Measurements from ENCODE around the gene ABCC8. TPM values are rescaled to one million over a fixed set of nuclear protein-coding genes. Genes with fewer than 3 reads are reported as not detected.

Gene ABCC8
- polyA plus RNA-seq, 2 of the 4 experiments (the other 2 are of a cell fraction): 1.1 to 2.0 TPM

GRCh38 chr11:17507773-17508172, 31.1 kb upstream of the ABCC8 start:
- no peak overlapping the region for H3K27ac ChIP-seq
- DNase-seq (ENCODE audit: low read depth in 1 of 2, low spot score in 1 of 2) (no peak), FAIRE-seq (no peak), ATAC-seq (no peak)
- H3K4me2 ChIP-seq: no peak overlapping the region
- H3K4me1 ChIP-seq: peaks cover 7% of the 10 kb centered on the region; the same call in 2 of the 3 replicates
- no peaks in the 10 kb centered on the region for H3K9me3 ChIP-seq
- H3K4me3 ChIP-seq: no peak overlapping the region
- ChIA-PET CTCF (interaction anchor here (1.0 to 45.8 kb wide), 8 partner anchors 13 to 278 kb away, joined by 3 to 1119 read pairs (median 22); partner anchors contain the start of gene KCNJ11), POLR2A (no interaction called here)
- TF ChIP-seq EHF (CRISPR knock-in tag; IDR thresholded peaks at IDR 0.05): no peak
- no peak for TF ChIP-seq HMGXB4 (CRISPR knock-in tag; IDR thresholded peaks at IDR 0.05; ENCODE audit: borderline replicate concordance)
- no peak for TF ChIP-seq MYC (IDR thresholded peaks at IDR 0.05; ENCODE audit: borderline replicate concordance, low read length)
- TF ChIP-seq CHD4 (IDR thresholded peaks at IDR 0.05; ENCODE audit: borderline replicate concordance): no peak
- no peak for TF ChIP-seq EP300 (IDR thresholded peaks at IDR 0.05)
- no peak for TF ChIP-seq ZSCAN20 (CRISPR knock-in tag; IDR thresholded peaks at IDR 0.05)
- no peak for TF ChIP-seq USF2 (IDR thresholded peaks at IDR 0.05)
- no peak for TF ChIP-seq CBX8 (IDR thresholded peaks at IDR 0.05)
- TF ChIP-seq HOXA7 (CRISPR knock-in tag; IDR thresholded peaks at IDR 0.05): no peak
- TF ChIP-seq HEYL (CRISPR knock-in tag; IDR thresholded peaks at IDR 0.05): no peak
- TF ChIP-seq, protein P1, sequence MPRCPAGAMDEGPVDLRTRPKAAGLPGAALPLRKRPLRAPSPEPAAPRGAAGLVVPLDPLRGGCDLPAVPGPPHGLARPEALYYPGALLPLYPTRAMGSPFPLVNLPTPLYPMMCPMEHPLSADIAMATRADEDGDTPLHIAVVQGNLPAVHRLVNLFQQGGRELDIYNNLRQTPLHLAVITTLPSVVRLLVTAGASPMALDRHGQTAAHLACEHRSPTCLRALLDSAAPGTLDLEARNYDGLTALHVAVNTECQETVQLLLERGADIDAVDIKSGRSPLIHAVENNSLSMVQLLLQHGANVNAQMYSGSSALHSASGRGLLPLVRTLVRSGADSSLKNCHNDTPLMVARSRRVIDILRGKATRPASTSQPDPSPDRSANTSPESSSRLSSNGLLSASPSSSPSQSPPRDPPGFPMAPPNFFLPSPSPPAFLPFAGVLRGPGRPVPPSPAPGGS (IDR thresholded peaks at IDR 0.05): no peak
- no peak for TF ChIP-seq REST (IDR thresholded peaks at IDR 0.05)
- no peak for TF ChIP-seq CEBPB (IDR thresholded peaks at IDR 0.05)
- TF ChIP-seq FOSB (CRISPR knock-in tag; IDR thresholded peaks at IDR 0.05): no peak
- no peak for TF ChIP-seq JUN (IDR thresholded peaks at IDR 0.05)
- no peak for TF ChIP-seq RARB (CRISPR knock-in tag; IDR thresholded peaks at IDR 0.05)
- TF ChIP-seq ZC3H11A (IDR thresholded peaks at IDR 0.05): no peak
- no peak for TF ChIP-seq TFCP2L1 (CRISPR knock-in tag; IDR thresholded peaks at IDR 0.05)
- no peak for TF ChIP-seq RNF2 (IDR thresholded peaks at IDR 0.05; ENCODE audit: borderline replicate concordance, low read depth)
- 91% methylated on average over 2 of the region's 2 CpGs for WGBS (ENCODE audit: missing lambda C conversion rate)

- H3K4me3 ChIP-seq: no peak overlapping the region
- 34% methylated on average over 3 of the region's 3 CpGs for WGBS (ENCODE audit: missing lambda C conversion rate)
- no peak for DNase-seq (ENCODE audit: low read depth in 1 of 2, low spot score in 1 of 2)
- no peak for FAIRE-seq
- H3K4me1 ChIP-seq: peaks cover 7% of the 10 kb centered on the region; the same call in 2 of the 3 replicates
- no peak overlapping the region for H3K4me2 ChIP-seq
- no peak overlapping the region for H3K27ac ChIP-seq
- ATAC-seq: no peak
- H3K9me3 ChIP-seq: no peaks in the 10 kb centered on the region
- POLR2A ChIA-PET: no interaction called here
- CTCF ChIA-PET: interaction anchor here (1.2 to 45.8 kb wide), 8 partner anchors 13 to 277 kb away, joined by 3 to 1119 read pairs (median 42); partner anchors contain the start of gene KCNJ11
- TF ChIP-seq FOSB (CRISPR knock-in tag; IDR thresholded peaks at IDR 0.05): no peak
- no peak for TF ChIP-seq TFCP2L1 (CRISPR knock-in tag; IDR thresholded peaks at IDR 0.05)
- no peak for TF ChIP-seq HMGXB4 (CRISPR knock-in tag; IDR thresholded peaks at IDR 0.05; ENCODE audit: borderline replicate concordance)
- TF ChIP-seq HES2 (IDR thresholded peaks at IDR 0.05): no peak
- TF ChIP-seq KDM5A (IDR thresholded peaks at IDR 0.05): no peak
- TF ChIP-seq HDAC2 (IDR thresholded peaks at IDR 0.05): no peak
- no peak for TF ChIP-seq NFE2L2 (conservative IDR thresholded peaks at IDR 0.05; ENCODE audit: low read length)
- no peak for TF ChIP-seq MAZ (IDR thresholded peaks at IDR 0.05; ENCODE audit: borderline replicate concordance, low read depth, low read length)
- TF ChIP-seq RAD21 (conservative IDR thresholded peaks at IDR 0.05 in 1 of 2, IDR thresholded peaks at IDR 0.05 in 1 of 2): no peak
- no peak for TF ChIP-seq JUN (IDR thresholded peaks at IDR 0.05)
- TF ChIP-seq ZC3H11A (IDR thresholded peaks at IDR 0.05): no peak
- TF ChIP-seq PBX3 (IDR thresholded peaks at IDR 0.05): no peak
- no peak for TF ChIP-seq TP53 (CRISPR knock-in tag; IDR thresholded peaks at IDR 0.05)
Measured at GRCh38 chr11:17506942-17507341, 30.3 kb upstream of the ABCC8 start.

Data from A549 (cell line).